CD4-positive, alpha-beta T cell treated with Interferon gamma for 1 hour (primary cell): ENCODE data around the gene KIAA1217.

ENCODE experiments used
- DNase-seq: peaks from one replicate; pipeline ENCODE4 v3.0.0-alpha.2; 2020

The KIAA1217 gene

GRCh38 chr10:24242562-24242961, 33.6 kb downstream of the KIAA1217 start:
- no peak for DNase-seq

GRCh38 chr10:24246365-24246764, 37.4 kb downstream of the KIAA1217 start:
- no peak for DNase-seq

GRCh38 chr10:24247841-24248240, 38.9 kb downstream of the KIAA1217 start:
- DNase-seq: no peak

DNA sequence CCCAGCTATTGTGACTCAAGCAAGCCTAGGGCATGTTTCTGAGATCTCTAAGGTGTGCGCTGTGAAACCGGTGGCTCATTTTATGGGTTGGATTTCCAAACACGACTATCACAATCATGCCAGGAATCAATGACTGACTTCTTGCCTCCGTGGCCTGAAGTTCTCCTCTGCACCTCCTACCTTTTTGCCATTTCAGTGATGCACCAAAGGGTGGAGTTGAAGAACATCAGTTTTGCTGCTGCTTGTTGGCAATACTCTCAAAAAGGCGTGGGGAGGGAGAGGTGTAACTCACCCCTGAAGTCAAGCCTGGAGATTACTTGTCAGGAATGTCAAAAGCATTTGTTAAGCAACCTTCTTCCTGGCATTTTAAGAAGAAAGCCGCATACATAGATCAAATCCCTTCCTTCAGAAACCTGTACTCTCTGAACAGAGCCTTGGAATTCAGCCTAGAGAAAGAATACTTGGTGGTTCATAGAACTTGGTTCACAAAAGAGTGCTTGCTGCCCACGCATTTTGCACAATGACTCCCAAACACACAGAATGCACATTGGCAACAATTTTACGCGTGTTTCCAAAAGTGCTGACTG, 41.0 kb downstream of the KIAA1217 start:
- no peak for DNase-seq

DNA sequence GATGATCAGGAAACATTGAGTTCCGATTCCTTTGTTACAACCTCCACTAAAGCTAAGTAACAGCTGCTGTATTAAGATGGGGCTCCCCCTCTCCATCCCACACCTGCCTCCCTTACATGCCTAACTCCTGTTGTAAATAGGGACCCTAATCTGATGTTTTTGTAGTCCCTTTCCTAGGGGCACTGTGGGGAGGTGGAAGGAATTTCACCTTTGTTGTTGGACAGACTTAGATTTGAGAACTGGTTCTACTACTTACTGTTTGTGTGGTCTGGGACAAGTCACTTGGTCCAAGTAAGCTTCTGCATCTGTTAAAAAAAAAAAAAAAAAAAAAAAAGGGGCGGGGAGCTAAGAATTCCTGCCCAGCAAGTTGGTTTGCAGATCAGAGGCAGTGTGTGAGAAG, 42.6 kb downstream of the KIAA1217 start:
- no peak for DNase-seq

GRCh38 chr10:24254180-24254579, 45.2 kb downstream of the KIAA1217 start:
- DNase-seq: no peak

DNA sequence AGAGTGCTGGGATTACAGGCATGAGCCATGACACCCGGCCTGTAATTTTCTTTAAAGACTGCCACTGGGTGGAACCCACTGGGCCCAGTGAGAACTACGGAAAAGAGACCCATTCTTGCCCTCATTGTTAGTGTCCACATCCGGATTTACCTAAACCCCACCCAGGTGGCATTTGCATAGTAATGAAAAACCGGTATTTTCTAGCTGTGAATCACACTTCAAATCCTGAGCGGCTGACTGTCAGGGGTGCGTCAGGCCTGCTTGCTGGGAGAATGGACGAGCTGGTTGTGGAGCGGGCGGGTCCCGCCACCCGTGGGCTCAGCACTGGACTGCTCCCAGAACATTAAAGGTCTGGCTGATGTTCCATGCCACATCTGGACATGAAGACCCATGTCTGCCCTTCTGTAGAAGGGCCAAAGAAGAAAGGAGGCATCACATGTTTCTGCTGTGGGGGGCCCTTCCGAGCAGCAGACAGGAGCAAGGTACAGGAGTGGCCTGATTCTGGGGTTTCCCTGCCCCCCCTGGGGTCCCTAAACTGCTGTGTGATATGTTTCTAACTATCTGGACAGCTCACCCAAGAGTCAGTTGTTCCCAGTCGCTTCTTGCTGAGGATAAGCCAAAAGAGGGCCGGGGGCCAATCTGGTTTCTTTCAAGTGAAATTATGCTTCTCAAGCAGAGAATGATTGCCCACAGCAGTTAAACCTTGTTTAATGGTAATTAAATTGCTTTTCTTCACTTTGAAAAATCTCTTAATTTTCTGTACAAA, 46.4 kb downstream of the KIAA1217 start:
- no peak for DNase-seq

DNA sequence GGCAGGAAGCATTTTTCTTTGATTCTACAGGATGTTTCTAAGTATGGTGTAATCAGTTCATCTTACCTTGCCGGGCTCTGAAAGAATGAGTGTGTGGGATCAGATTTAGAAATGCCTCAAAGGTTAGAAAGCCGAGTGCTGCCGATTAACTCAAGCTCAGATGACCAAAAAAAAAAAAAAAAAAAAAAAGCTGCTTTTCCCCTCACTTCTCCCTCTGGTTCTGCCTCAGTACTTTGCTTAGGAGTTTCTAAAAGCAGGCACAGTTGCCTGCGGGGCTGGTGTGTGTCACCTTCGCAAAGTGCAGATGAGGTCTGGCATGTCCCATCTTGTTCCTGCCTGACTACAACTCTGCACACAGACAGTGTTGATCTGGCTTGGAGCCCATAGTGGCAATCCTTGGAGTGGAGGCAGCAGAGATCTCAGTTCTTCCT, 47.0 kb downstream of the KIAA1217 start:
- DNase-seq: no peak

DNA sequence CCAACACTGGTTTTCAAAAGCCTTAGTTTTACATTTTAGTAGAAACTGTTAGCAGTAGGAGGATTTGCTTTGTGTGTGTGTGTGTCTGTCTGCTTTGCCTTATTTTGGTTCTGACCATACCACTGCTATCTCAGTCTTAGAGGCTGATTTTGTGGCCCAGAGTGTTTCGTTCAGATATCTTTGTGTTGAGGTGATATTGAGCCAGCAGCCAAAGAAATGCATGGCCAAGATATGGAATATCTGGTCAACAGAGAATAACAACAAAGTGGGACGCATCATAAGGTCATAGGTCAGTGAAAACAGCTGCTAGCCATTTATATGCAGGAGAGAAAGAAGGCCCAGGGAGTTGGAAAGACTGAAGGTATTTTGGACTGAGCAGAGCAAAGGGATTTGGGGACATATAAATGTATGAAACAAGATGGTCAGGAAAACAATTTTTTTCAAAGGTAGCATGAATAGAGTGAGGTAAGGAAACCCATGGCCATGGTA, 47.7 kb downstream of the KIAA1217 start:
- no peak for DNase-seq

DNA sequence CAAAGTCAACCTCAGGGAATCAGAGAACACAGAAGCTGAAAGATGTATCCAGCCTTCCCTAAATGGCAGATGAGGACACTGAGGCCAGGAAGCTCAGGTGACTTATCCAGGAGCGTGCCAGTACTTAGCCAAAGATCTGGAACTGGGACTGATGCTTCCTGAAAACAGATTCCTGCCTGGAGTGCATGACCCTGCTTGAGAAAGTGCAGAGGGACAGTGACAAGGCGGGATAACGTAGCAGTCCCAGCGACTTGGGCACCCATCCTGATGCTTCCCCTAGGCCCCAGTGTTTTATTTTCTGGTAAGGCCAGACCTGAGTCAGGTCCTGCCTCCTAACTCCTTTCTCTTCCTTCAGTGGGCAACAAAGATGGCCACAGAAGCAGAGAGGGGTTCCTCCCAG, 48.6 kb downstream of the KIAA1217 start:
- no peak for DNase-seq

DNA sequence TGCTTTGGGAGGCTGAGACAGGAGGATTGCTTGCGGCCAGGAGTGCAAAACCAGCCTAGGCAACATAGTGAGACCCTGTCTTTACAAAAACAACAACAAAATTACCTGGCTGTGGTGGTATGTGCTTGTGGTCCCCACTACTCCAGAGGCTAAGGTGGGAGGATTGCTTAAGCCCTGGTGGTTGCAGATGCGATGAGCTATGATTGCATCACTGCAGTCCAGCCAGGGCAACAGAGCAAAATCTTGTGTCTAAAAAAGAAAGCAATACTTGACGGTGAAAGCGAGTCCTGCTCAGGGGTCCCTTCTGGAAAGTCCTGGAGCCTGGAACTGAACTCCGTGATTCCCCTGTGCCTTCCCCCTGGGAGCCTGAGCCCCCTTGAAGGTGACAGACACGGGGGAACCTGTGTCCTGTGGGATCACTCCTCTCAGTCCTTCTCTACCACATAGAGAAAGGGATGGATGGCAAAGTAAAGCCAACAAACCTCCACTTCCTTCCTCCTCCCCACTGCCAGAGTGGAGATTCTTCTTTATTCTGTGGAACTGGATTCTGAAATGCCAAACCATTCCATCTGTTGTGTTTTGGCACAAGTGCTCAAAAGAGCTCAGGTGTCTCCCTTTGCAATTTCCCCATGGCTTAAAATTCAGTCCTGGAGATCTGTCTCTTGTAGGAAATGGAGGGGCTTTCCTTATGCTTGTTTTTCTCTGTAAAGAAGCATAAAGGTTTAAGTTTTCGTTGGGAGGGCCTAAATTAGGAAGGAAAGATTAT, 50.6 kb downstream of the KIAA1217 start:
- no peak for DNase-seq

DNA sequence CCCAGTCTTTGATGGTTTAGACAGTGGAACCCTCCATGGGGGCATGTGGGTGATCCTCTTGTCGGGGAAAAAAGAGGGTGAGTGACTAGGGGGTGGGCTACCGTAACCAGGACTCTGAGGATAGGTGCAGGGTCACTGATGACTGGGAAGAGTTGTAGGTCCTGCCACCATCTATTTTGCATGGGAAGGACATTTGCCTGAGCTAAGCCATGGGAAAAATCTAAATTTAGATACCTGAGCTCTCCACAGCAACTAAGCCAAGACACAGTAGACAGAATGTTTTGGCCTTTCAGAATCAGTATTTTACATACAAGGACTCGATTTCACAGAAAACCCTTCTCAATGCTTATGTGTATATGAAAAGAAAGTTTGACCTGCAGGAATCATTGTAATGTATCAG, 52.7 kb downstream of the KIAA1217 start:
- DNase-seq: no peak

- DNase-seq: no peak
Measured at GRCh38 chr10:24262929-24263590, 54.1 kb downstream of the KIAA1217 start.

- DNase-seq: no peak
Measured at GRCh38 chr10:24269476-24269875, 60.5 kb downstream of the KIAA1217 start.

DNA sequence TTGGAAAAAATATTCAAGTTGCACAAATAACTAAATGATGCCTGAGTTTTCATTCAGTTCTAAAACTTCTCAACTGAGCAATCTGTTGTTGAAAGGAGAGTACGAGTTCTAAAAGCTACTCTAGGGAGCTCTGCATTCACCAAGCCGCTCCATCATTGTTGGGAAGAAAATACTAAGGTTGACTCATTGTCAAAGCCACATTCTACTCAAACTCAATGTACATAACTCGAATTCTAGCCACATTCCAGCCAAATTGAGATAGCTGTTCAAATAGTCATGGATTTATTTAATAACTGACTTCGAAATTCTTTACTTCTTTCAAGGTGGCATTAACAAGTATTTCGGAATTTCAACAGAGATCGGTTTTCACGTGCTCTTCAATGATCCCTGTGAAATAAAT, 63.4 kb downstream of the KIAA1217 start:
- DNase-seq: no peak

DNA sequence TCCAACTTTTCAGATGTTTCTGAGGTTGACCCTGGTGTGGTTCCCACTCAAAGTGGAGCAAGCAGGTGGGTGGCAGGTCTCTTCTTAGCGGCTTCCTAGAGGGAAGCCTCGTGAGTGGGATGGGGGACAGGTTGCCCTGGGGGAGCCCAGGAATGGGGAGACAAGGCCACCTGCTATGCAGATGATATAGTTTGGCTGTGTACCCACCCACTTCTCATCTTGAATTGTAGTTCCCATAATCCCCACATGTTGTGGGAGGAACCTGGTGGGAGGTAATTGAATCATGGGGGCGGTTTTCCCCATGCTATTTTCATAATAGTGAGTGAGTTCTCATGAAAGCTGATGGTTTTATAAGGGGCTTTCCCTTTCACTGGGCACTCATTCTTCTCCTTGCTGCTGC, 68.3 kb downstream of the KIAA1217 start:
- no peak for DNase-seq

DNA sequence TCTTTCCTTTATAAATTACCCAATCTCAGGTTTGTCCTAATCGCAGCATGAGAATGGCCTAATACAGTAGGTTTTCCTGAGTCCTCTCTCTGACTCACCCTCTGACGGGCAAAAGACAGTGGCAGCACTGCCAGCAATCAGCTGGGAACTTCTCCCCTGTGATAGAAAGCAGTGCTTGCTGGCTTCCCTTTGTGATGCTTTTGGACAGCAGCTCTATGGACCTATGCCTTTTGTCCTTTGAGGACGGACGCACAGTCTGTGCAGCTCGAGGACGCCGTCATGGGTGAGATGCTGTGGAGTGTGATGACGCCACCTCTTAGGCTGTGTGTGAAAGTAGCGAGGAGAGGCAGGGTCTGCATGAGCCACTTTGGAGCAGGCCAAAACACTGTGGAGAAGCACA, 68.8 kb downstream of the KIAA1217 start:
- DNase-seq: no peak

DNA sequence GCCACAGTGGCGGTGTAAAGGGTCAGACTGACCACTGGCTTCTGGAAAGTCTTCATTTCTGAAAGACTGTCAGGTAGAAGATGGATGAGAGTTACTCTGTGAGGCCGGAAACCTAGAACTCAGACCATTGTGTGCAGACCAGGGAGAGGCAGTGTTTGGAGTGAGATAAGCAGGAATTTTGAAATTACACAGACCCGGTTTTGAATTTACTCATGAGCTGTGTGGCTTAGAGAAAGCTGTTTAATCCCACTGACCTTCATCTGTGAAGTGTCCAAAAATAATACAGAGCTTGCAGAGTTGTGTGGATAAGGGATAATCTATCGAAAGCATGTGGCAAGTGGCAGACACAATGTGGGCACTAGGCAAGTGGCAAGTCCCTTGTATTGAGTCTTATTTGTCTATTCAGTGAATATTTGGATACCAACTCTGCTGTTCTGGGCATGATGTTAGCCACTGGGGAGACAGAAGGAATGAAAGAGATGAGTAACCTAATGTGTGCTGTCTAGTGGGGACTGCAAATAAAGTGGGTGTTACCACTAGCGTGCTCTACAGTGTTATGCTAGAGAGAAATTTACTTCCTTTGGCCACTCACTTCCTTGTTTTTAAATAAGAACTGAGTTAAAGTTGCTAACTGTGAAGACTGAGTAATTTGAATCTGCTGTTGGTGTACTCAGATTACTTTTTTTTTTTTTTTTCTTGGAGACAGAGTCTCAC, 69.4 kb downstream of the KIAA1217 start:
- DNase-seq: no peak

- no peak for DNase-seq
Measured at GRCh38 chr10:24279166-24279565, 70.2 kb downstream of the KIAA1217 start.

DNA sequence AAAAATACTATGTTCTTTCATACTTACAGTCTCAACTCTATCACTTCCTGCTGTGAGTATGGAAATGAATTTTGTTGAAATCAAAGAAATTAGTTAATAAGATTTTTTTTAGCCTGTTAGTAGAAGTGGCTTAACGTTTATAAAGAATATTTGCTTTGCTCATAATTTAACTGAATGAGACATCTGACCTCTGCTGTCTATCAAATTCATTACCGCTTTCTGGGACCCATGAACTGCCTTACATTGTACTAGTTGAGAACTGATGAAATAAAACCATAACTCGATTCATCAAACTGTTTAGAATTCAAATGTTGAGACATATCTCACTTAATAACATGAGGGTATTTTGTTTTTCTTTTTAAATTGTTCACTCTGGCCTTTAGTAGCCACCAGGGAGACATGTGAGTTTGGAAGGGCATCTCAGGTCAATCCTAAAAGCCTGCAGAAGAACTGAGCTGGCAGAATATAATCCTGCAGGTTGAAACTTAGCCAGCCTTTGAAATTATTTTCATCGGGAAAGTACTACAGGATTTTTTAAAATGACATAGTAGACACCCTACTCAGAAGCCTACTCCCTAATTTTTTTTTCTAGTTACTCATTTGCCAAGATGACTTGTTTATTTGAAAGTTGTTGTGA, 78.7 kb downstream of the KIAA1217 start:
- DNase-seq: no peak

DNA sequence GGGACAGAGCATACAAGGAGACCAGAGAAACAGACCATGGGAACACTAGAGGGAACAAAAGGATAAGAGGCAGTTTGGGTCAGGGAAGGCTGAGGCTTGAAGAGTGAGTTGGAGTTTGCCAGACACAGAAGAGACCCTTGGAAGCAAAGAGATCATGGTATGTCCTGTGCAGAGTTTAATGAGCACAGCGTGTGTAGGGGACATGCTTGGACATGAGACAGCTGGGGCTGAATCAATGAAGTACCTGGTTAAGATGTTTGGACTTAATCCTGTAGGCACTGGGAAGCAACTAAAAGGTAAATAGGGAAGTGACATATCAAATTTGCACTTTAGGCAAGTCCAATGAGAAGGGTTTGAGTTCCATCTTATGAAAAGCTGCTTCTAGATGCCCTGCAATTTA, 79.6 kb downstream of the KIAA1217 start:
- no peak for DNase-seq

GRCh38 chr10:24289235-24289634, 80.3 kb downstream of the KIAA1217 start:
- DNase-seq: no peak
